ENCODE results near the gene ACAP1.
A peak's percentile ranks its signal among the peaks of the same experiment; 100 is the strongest.
"Not testable (repeated sequence)": the region's sequence is repeated elsewhere in the genome, so short reads cannot be mapped to it uniquely, and the experiment has no call there.

The ACAP1 gene

DNA sequence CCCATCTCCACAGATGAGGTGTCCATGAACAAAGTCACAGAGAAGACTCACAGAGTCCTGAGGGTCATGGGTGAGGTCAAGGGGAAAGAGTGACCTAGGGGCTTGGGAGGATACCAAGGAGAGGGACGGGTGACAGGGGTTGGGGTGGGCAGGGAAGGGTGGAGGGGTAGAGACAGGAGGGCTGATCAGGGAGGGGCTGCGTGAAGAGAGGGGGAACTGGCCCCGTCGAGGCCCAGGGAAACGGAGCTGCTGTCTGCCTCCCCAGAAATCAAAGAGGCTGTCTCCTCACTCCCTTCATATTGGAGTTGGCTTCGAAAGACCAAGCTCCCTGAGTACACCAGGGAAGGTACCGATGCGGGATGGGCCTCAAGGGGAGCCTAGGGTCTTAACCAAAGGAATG is 19.2 kb downstream of the ACAP1 start:
- DNase-seq (ENCODE audit: low read depth): no peak

DNA sequence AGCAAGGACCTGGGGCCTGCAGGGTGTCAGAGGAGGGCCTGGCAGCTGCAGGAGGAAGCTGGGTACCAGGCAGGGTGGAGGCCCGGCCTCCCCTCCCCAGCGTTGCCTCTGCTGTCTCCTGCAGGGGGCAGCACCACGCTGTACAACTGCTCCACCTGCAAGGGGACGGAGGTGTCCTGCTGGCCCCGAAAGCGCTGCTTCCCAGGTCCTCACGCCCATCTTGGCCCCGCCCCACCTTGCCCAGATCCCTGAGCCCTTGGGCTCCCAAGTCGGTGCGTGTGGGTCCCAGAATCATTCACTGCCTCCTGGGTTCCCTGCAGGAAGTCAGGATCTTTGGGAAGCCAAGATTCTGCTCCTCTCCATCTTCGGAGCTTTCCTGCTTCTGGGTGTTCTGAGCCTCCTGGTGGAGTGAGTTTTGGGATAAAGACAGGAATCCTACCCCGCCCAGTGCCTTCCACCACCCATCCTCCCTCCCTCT is 19.8 kb downstream of the ACAP1 start:
- peak; percentile 67 for DNase-seq (ENCODE audit: low read depth)

- no peak for DNase-seq (ENCODE audit: low read depth)
Measured at GRCh38 chr17:7356756-7357155, 20.4 kb downstream of the ACAP1 start.

DNA sequence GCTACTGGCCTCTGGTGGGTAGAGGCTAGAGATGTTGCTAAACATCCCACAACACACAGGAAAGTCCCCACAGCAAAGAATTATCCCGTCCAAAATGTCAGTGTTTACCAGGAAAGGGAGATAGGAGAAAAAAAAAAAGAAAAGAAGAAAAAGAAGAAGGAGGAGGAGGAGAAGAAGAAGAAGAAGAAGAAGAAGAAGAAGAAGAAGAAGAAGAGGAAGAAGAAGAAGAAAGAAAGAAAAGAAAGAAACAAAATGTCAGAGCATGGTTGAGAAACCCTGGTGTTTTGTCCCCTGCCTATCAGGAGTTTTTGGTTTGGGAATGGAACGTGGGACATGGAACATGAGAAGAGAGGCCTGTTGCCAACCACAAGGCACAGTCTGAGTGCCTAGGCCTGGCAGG is 21.1 kb downstream of the ACAP1 start:
- no peak for DNase-seq (ENCODE audit: low read depth)

DNA sequence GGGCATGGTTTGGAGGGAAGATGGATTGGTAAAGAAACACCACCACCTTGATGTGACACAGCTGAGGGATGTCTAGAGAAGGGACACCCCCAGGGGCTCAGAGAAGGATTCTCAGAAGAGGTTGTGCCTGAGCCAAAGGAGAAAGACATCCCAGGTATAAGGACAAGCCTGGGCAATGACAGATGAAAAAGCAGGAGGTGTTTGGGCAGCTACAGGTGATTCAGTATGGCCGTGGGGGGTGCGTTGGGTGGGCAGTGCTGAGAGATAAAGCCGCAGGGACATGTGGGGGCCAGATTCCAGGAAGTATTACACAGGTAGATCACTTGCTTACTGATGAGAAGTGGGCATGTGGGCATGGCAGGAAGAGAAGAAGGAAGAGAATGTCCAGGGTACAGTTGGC is 25.6 kb downstream of the ACAP1 start:
- DNase-seq (ENCODE audit: low read depth): no peak

DNA sequence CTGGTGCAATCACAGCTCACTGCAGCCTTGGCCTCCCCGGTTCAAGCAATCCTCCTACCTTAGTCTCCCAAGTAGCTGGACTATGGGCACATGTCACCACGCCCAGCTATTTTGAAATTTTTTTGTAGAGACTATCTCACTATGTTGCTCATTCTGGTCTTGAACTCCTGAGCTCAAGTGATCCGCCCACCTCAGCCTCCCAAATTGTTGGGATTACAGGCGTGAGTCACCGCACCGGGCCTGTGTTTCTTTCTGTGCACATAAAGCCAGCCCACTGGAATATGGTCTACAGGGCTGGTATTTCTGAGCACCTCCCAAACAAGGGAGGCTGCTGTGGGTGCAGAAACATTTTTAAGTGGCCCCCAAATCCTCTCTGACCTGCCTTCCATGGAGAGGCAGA is 27.0 kb downstream of the ACAP1 start:
- peak; percentile 36 for DNase-seq (ENCODE audit: low read depth)

DNA sequence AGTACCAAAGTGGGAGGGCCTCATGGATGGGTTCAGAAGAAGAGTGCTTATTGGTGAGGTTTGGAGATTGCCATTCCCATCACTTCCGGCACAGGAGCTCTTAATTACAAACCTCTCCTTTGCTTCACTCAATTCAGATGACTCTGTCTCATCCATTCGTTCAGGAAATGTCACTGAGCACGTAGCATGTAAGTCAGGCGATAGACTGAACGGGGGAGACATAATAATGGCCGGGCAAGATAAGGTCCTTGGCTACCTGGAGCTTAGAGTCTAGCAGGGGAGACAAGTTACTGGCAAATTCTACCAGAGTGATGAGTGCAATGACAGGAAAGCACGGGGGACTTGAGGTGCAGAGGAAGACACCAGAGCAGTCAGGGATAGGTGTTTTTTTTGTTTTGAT is 29.6 kb downstream of the ACAP1 start:
- DNase-seq (ENCODE audit: low read depth): not testable (repeated sequence)

DNA sequence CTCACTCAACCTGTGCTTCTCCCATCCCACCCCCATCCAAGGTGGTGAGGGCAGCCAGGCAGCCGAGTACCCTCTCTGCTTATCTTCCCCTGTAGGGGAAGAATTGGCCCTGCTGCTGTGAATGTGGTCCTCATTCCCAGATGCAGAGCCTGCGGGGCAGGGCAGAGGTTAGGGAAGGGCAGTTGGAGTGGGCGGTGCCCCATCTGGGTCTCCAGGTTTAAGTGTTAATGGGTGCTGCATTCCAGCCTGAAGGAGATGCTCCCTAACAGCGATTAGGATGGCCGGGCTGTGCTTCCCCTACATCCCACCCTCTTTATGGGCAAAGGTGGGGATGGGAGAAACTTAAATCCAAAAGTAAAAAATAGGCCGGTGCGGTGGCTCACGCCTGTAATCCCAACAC is 30.8 kb downstream of the ACAP1 start:
- DNase-seq (ENCODE audit: low read depth): no peak

DNA sequence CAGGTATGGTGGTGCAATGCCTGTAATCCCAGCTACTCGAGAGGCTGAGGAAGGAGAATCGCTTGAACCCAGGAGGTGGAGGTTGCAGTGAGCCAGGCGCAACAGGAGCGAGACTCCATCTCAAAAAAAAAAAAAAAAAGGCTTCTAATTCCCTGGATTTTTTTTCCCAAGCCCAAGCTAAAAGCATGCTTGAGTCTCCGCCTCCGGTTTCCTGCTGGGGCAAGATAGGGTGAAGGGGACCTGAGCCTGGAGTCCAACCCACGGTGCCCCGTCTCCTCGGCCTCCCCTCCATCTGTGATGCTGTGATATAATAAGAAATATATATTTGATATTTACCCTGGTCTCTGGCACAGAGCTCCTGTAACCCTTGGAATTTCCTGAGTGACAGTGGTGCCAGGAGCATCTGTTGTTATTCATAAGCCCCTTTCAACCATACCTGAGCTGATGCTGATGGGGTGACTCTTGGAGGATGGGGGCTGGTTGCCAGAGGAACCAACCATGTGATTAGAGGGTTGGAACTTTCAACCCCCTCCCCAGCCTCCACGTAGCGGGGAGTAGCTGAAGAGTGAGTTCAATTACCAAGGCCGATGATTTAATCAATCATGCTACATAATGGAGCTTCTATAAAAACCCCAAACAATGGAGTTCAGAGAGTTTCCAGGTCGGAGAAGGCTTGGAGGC is 31.7 kb downstream of the ACAP1 start:
- no peak for DNase-seq (ENCODE audit: low read depth)

- not testable (repeated sequence) for DNase-seq (ENCODE audit: low read depth)
Measured at GRCh38 chr17:7368599-7368994, 32.3 kb downstream of the ACAP1 start.

GRCh38 chr17:7369825-7370224 is 33.5 kb downstream of the ACAP1 start:
- no peak for DNase-seq (ENCODE audit: low read depth)

DNA sequence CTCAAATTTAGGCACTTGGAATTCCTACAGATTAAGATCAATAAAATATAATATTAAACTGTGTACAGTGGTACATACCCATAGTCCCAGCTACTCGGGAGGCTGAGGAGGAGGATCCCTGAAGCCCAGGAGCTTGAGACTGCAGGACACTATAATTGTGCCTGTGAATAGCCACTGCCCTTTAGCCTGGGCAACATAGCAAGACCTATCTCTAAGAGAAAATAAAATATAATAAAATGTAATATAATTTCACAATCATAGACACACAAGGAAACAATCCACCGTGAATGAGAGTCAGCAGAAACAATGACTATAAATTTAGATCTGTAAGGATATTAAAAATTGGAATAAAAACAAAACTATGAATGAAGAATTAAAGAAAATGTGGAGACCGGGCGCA is 34.5 kb downstream of the ACAP1 start:
- DNase-seq (ENCODE audit: low read depth): no peak

DNA sequence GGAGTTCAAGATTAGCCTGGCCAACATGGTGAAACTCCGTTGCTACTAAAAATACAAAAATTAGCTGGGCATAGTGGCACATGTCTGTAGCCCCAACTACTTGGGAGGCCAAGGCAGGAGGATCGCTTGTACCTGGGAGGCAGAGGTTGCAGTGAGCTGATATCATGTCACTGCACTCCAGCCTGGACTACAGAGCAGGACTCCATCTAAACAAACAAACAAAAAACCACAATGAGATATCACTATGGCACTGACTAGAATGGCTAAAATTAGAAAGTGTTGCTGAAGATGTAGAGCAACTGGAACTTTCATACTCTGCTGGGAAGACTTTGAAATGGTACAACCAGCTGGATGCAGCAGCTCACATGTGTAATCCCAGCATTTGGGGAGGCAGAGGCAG is 38.0 kb downstream of the ACAP1 start:
- peak; percentile 28 for DNase-seq (ENCODE audit: low read depth)

GRCh38 chr17:7379134-7379533 is 42.8 kb downstream of the ACAP1 start:
- DNase-seq (ENCODE audit: low read depth): no peak

DNA sequence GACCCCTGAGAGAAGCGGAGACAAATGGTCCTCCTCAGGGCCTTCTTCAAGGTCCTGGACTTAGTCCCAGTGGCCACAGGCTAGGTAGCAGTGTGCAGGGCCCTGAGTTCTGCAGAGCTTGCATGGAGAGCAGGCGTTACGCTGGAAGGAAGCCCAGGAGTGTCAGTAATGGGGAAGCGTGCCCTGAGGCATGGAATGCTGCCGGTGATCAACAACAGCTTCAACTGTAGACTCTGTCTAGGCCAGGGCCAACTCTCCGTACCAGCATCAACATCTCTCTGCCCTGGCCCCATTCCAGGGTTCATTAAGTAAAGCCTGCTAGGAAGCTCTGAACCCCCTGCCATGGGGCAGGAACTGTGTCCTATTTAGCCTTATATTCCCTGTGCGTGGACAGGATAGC is 44.0 kb downstream of the ACAP1 start:
- peak; percentile 83 for DNase-seq (ENCODE audit: low read depth)

DNA sequence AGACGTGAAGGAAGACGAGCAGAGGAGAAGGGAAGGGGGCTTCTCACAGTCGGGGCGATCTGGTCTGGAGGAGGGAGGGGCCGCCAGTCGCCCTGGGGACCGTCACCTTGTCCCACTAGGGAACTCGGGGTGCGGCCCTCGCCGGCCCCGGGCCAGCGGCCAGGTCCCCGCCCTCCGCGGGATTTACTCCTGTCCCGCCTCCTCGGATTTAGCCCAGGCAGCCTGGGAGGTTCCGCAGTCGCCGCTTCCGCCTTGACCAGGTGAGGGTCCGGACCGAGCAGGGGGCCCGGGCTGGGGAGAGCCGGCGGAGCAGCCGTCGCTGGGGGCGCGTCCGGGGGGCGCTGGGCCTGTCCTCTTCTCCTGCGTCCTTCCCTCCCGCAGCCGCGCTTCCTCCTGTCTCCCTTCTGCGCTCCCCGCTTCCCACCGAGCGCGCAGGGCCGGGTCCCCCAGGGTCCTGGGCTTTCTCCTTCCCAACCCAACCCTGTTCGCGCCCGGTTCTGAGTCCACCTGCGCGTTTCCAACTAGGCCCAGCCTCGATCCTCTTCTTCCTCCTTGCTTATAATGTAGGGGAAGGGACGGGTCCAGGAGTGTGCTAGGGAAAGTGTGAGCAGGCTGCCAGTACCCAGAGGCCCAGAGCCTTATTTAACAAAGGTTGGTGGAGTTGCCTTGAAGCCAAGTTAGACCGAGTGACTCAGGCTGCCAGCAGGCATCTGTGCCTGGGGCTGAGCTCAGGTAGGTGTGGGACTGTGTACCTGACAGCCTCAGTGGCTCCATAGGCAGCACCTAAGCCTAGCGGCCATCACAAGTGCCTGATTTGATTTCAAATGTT is 44.7 kb downstream of the ACAP1 start, which contains the start of gene TNK1:
Gene TNK1 (plus strand): TSS at position 235 of the 829 bp plus-strand sequence. CDS start 1,838 bp downstream, outside the sequence.
- DNase-seq (ENCODE audit: low read depth): no peak

DNA sequence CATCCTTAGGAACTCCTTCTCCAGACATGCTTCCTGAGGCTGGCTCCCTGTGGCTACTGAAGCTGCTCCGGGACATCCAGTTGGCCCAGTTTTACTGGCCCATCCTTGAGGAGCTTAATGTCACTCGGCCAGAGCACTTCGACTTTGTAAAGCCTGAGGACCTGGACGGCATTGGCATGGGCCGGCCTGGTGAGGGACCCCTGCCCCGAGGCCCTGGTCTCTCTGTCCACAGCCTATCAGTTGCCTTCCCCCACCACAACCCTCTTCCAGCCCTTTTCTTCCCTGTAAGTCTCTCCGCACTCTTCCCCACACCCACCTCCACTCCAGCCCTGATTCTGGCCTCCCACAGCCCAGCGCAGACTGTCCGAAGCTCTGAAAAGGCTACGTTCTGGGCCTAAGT is 46.6 kb downstream of the ACAP1 start:
- DNase-seq (ENCODE audit: low read depth): no peak

DNA sequence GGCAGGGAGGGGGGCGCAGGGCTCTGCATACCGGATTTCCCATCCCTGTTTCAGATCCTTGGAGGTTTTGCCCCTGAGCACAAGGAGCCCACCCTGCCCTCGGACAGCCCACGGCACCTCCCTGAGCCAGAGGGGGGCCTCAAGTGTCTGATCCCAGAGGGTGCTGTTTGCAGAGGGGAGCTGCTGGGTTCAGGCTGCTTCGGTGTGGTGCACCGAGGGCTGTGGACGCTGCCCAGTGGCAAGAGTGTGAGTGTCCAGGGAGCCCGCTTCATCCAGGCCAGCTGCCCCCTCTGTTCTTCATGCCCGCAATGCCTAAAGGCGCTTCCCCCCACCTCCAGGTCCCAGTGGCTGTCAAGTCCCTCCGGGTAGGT is 47.0 kb downstream of the ACAP1 start:
- DNase-seq (ENCODE audit: low read depth): no peak

GRCh38 chr17:7383742-7384488 is 47.6 kb downstream of the ACAP1 start:
- DNase-seq (ENCODE audit: low read depth): peak; percentile 42

- DNase-seq (ENCODE audit: low read depth): no peak
Measured at GRCh38 chr17:7384489-7385081, 48.3 kb downstream of the ACAP1 start.

GRCh38 chr17:7388856-7389255 is 52.5 kb downstream of the ACAP1 start:
- no peak for DNase-seq (ENCODE audit: low read depth)
